NCI-H82 treated with DMSO at 0.1 percent for 48 hours (cell line): ENCODE results near the gene MSI2.

Experiments
- DNase-seq: peaks from one replicate; lab custom pipeline; 2025; ENCODE audit not compliant: unreplicated experiment; lab: John Stamatoyannopoulos, UW

The MSI2 gene

GRCh38 chr17:57670769-57671569 is 414.6 kb downstream of the MSI2 start:
- DNase-seq = no peak

- peak; percentile 50 for DNase-seq
These were observed 415.6 kb downstream of the MSI2 start for GRCh38 chr17:57671667-57672632.

DNA sequence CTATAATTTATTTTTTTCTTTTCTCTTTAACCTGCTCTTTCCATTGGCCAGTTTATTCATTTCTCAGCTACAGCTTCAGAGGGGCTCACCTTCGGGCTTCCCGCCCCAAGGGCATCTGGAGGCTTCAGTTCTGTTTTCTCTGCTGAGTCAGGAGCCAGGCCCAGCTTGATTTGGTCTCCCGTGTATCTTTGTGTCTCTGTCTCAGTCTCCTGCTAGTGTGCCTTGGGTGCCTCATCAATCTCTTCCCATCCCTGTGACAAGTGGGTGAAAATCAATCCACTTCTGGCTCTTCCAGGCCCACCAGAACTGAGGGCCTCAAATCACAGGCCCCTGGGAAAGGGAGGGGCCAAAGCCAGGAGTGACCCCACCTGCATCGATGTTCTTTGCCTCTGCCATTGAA is 416.6 kb downstream of the MSI2 start:
- no peak for DNase-seq

DNA sequence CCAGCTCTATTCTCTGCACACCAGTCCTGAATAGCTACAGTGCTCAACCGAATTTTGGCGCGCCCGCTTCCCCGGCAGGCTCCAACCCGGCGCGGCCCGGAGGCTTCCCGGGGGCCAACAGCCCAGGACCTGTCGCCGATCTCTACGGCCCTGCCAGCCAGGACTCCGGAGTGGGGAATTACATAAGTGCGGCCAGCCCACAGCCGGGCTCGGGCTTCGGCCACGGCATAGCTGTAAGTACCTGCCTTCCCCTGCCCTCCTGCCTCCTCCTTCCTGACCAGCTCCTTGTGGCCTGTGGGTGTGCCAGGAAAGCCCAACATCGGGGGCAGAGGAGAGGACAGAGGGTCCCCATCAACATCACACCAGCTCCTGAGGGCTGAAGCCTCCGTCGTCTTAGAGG is 418.6 kb downstream of the MSI2 start:
- DNase-seq = no peak

- DNase-seq = peak; percentile 48
These were observed 419.4 kb downstream of the MSI2 start for GRCh38 chr17:57675427-57676387.

- DNase-seq = no peak
These were observed 420.2 kb downstream of the MSI2 start for GRCh38 chr17:57676543-57676942.

- DNase-seq = no peak
These were observed 421.0 kb downstream of the MSI2 start for GRCh38 chr17:57677301-57677700.

DNA sequence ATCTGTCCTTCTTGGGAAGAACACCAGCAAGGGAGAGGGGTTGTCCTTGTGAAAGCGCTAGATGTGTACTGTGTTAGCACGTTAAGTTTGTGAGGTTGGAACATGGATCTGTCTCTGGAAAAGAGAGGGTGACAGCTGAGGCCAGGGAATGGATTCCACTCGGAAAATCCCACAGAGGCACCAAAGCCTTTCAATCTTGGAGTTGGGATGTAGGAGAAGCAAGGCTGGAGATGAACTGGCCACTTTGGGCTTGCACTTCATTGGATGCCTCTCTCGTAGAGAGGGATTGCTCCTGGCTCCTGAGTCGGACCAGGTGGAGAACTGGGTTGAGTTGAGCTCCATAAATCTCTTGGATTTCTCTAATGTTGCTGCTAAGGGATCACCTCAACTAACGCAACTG is 421.5 kb downstream of the MSI2 start:
- DNase-seq = no peak

DNA sequence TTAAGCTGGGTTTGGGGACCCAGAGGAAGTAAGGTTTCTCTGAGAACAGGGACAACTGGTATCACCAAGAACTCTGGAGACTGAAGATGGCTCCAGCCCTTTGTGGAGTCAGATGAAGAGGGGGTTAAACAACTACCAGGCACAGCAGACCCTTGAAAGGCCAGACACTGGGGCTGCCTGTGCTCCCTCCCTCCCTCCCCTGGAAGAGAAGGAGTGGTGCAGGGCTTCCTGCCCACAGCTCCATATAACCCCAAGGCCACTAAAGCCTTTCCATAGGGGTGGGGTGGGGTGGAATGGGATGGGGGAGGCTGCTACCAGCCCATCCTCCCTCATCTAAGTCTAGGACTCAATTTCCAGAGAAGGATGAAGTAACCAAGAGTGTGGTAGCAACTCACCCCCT is 422.1 kb downstream of the MSI2 start:
- DNase-seq = no peak

GRCh38 chr17:57679356-57679755 is 423.0 kb downstream of the MSI2 start:
- DNase-seq = no peak

GRCh38 chr17:57679906-57680695 is 423.8 kb downstream of the MSI2 start:
- no peak for DNase-seq

GRCh38 chr17:57682701-57683100 is 426.4 kb downstream of the MSI2 start:
- DNase-seq = no peak

GRCh38 chr17:57684711-57685498 is 428.6 kb downstream of the MSI2 start:
- no peak for DNase-seq

GRCh38 chr17:57685499-57686132 is 429.3 kb downstream of the MSI2 start:
- DNase-seq = no peak

GRCh38 chr17:57687642-57688041 is 431.3 kb downstream of the MSI2 start:
- DNase-seq = no peak

GRCh38 chr17:57689254-57689653 is 432.9 kb downstream of the MSI2 start:
- DNase-seq = no peak

GRCh38 chr17:57691939-57692338 is 435.6 kb downstream of the MSI2 start:
- DNase-seq = no peak

GRCh38 chr17:57692770-57693169 is 436.4 kb downstream of the MSI2 start:
- no peak for DNase-seq

- DNase-seq = no peak
These were observed 437.7 kb downstream of the MSI2 start for GRCh38 chr17:57694051-57694450.
